SU-DHL-6 (cell line): ENCODE measurements around the gene ASAP2.

Experiments used
- H2AFZ ChIP-seq: fragments of 200-600 bp; sonication (generic); 2 replicates; pipeline ENCODE4 v1.6.1; 2014; ENCODE audit warnings: low read depth, mild to moderate bottlenecking, moderate library complexity, mixed read lengths, antibody characterized with exemption, low read length; ENCODE audit not compliant: severe bottlenecking
- H3F3A ChIP-seq: fragments of 200-600 bp; shearing (Covaris generic); 2 replicates; pipeline ENCODE4 v1.6.0; 2016; ENCODE audit warnings: antibody characterized with exemption, mild to moderate bottlenecking; ENCODE audit not compliant: insufficient read depth
- H3K27ac ChIP-seq: fragments of 200-600 bp; sonication (generic); 2 replicates; pipeline ENCODE4 v1.5.1; 2016; ENCODE audit warnings: low read depth, mild to moderate bottlenecking, low read length, moderate library complexity, mixed read lengths
- H3K27me3 ChIP-seq: fragments of 200-600 bp; sonication (generic), shearing (Covaris generic); 2 replicates; pipeline ENCODE4 v1.6.0; 2014; ENCODE audit warnings: mild to moderate bottlenecking, low read length
- H3K36me3 ChIP-seq: fragments of 200-600 bp; sonication (generic); 2 replicates; pipeline ENCODE4 v1.6.1; 2014; ENCODE audit warnings: mild to moderate bottlenecking, low read length, mixed read lengths
- H3K4me2 ChIP-seq: fragments of 300-600, 200-600 bp; shearing (Covaris generic), sonication (generic); 2 replicates; pipeline ENCODE4 v1.6.0; 2014; ENCODE audit warnings: low read length, low read depth, mild to moderate bottlenecking; ENCODE audit not compliant: poor library complexity, severe bottlenecking
- H3K4me3 ChIP-seq: fragments of 200-600 bp; sonication (generic); 2 replicates; pipeline ENCODE4 v1.5.1; 2014; ENCODE audit warnings: antibody characterized with exemption, low read length, mild to moderate bottlenecking, mixed read lengths; ENCODE audit not compliant: insufficient read depth, poor library complexity, severe bottlenecking
- H3K79me2 ChIP-seq: fragments of 200-600 bp; sonication (generic); 2 replicates; pipeline ENCODE4 v1.6.1; 2014; ENCODE audit warnings: mild to moderate bottlenecking, low read length, moderate library complexity; ENCODE audit not compliant: insufficient read depth
- H3K9ac ChIP-seq: fragments of 200-600 bp; sonication (generic); 2 replicates; pipeline ENCODE4 v1.7.0; 2014; ENCODE audit warnings: mild to moderate bottlenecking, low read length
- H3K9me2 ChIP-seq: fragments of 200-600 bp; sonication (generic); replicated peaks from 2 replicates; pipeline ENCODE4 v1.6.1; 2014; ENCODE audit warnings: low read length; ENCODE audit not compliant: insufficient read depth
- H3K9me3 ChIP-seq: fragments of 200-600 bp; sonication (generic); 2 replicates; pipeline ENCODE4 v1.6.1; 2014; ENCODE audit warnings: low read length, mixed read lengths; ENCODE audit not compliant: insufficient read depth
- H4K20me1 ChIP-seq: fragments of 200-600 bp; sonication (generic); 2 replicates; pipeline ENCODE4 v1.6.1; 2014; ENCODE audit warnings: low read depth, mild to moderate bottlenecking, antibody characterized with exemption, low read length, moderate library complexity, mixed read lengths
- CTCF ChIP-seq: fragments of 200-600 bp; sonication (generic); IDR thresholded peaks from one replicate; pipeline ENCODE4 v1.5.1; 2017; ENCODE audit warnings: antibody characterized with exemption, mild to moderate bottlenecking, low read length, moderate library complexity; ENCODE audit not compliant: insufficient read depth, poor library complexity, severe bottlenecking
- EZH2phosphoT487 ChIP-seq: fragments of 200-600 bp; sonication (generic), shearing (Covaris generic); conservative IDR thresholded peaks from 2 replicates; pipeline ENCODE4 v1.6.1; 2018; ENCODE audit warnings: mild to moderate bottlenecking, antibody characterized with exemption, low read length, moderate library complexity, mixed read lengths

The ASAP2 gene

GRCh38 chr2:9332136-9332852, 125.7 kb downstream of the ASAP2 start:
- H3K4me3 ChIP-seq: no peak overlapping the region
- H3K9ac ChIP-seq: no peak overlapping the region
- H3K4me2 ChIP-seq: no peak overlapping the region
- no peak overlapping the region for H2AFZ ChIP-seq
- no peak for TF ChIP-seq CTCF
- no peak for TF ChIP-seq EZH2phosphoT487
- H4K20me1 ChIP-seq: no peaks in the 10 kb centered on the region
- H3K9me3 ChIP-seq: no peaks in the 10 kb centered on the region
- no peaks in the 10 kb centered on the region for H3K79me2 ChIP-seq
- no peaks in the 10 kb centered on the region for H3F3A ChIP-seq
- no peak overlapping the region for H3K27ac ChIP-seq
- H3K27me3 ChIP-seq: no peaks in the 10 kb centered on the region
- no peaks in the 10 kb centered on the region for H3K9me2 ChIP-seq
- H3K36me3 ChIP-seq: no peaks in the 10 kb centered on the region

- Histone ChIP-seq H3K4me3 (no peak overlapping the region), H4K20me1 (no peaks in the 10 kb centered on the region), H3K27ac (no peak overlapping the region), H2AFZ (no peak overlapping the region), H3K27me3 (no peaks in the 10 kb centered on the region), H3K79me2 (no peaks in the 10 kb centered on the region), H3K9me2 (no peaks in the 10 kb centered on the region), H3K9ac (no peak overlapping the region), H3K9me3 (no peaks in the 10 kb centered on the region), H3K4me2 (no peak overlapping the region), H3K36me3 (no peaks in the 10 kb centered on the region), H3F3A (no peaks in the 10 kb centered on the region)
- no peak for TF ChIP-seq EZH2phosphoT487
- TF ChIP-seq CTCF: no peak
These were observed 126.2 kb downstream of the ASAP2 start for GRCh38 chr2:9332853-9333245.

- H3K9ac ChIP-seq: no peak overlapping the region
- no peaks in the 10 kb centered on the region for H3K79me2 ChIP-seq
- H3K9me3 ChIP-seq: no peaks in the 10 kb centered on the region
- H3K27ac ChIP-seq: no peak overlapping the region
- H3K4me2 ChIP-seq: no peak overlapping the region
- H2AFZ ChIP-seq: no peak overlapping the region
- H4K20me1 ChIP-seq: no peaks in the 10 kb centered on the region
- no peaks in the 10 kb centered on the region for H3K9me2 ChIP-seq
- no peak overlapping the region for H3K4me3 ChIP-seq
- peak; percentile 16 for TF ChIP-seq CTCF
- no peak for TF ChIP-seq EZH2phosphoT487
- H3K36me3 ChIP-seq: no peaks in the 10 kb centered on the region
- no peaks in the 10 kb centered on the region for H3F3A ChIP-seq
- H3K27me3 ChIP-seq: no peaks in the 10 kb centered on the region
These were observed 127.1 kb downstream of the ASAP2 start for GRCh38 chr2:9333591-9334171.
